GM19240 (cell line): Measurements from ENCODE around the gene KLK10.

ENCODE experiments used
- DNase-seq: peaks from one replicate; pipeline ENCODE4 v3.0.0; 2011; ENCODE audit warnings: low spot score; ENCODE audit not compliant: insufficient read length

The KLK10 gene, protein sequence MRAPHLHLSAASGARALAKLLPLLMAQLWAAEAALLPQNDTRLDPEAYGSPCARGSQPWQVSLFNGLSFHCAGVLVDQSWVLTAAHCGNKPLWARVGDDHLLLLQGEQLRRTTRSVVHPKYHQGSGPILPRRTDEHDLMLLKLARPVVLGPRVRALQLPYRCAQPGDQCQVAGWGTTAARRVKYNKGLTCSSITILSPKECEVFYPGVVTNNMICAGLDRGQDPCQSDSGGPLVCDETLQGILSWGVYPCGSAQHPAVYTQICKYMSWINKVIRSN

GRCh38 chr19:51019544-51019925, at the start of gene KLK10:
KLK10 (minus strand) TSS chr19:51019709; CDS start chr19:51019130, 579 bp downstream.
- DNase-seq: no peak

DNA sequence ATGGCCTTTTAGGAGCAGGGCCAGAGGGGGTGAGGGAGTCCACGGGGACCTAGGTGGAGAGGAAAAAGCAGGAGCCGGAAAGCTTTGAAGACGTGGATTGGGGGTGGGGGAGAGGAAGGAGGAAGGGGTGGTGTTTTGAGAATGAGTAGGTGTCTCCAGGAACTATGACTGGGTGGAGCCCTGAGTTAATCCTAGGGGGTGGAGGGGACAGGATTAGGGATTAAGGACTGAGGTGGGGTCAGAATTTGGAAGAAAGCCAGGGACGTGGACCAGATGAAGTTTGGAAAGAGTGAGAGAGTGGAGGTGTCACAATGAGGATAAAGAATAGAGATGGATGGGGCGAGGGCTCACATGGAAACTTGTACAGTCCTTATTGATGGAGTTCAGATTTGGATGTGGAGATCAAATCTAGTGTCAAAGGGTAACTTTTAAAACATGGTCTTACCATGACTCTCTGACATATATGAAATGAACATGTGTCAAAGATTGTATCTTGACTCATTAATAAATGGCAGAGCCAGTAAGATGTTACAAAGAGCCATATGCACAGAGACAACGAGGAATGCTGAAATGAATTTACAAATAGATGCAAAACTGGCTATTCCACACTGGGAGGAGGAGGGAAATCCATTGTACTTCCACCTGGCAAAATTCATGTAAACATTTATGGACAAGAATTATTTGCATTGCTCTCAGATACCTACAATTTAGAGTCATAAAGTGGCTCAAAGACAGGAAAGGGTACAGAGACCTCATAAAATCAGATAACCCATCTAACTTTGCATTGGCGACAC, 47.1 kb upstream of the KLK10 start:
- DNase-seq: no peak

DNA sequence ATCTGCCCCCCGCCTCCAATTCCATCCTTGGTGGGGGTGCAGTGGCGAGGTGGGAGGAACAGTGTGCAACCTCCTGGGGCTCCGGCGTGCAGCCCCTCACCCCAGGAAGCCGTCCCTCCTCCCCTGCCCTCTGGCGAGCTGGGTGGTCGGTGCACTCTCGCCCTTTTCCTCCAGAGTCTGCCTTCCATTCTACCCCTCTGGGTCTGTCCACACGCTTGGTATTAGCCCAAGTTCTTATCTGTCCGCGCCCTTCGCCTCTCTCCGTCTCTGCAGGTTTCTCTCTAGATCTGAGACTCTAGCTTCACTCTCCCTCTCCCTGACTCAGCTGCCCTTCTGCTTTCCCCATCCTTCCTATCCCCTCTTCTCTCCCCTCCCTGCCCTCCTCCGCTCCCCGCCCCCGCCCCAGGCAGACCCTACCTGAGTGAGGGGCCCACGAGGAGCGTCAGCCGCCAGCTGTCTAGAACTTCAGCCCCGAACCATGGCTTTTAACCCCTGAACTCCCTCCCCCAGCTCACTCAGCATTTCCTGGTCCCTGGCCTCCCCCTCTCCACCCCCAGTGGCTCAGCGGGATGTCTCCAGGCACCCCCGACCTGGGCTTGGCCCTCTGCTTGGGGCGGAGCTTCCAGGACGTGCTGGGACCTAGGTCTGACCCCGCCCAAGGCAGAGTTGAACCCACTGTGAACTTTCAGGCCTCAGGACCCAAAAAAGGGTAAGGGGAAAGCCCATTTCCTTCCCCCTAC, 45.9 kb upstream of the KLK10 start:
- no peak for DNase-seq

DNA sequence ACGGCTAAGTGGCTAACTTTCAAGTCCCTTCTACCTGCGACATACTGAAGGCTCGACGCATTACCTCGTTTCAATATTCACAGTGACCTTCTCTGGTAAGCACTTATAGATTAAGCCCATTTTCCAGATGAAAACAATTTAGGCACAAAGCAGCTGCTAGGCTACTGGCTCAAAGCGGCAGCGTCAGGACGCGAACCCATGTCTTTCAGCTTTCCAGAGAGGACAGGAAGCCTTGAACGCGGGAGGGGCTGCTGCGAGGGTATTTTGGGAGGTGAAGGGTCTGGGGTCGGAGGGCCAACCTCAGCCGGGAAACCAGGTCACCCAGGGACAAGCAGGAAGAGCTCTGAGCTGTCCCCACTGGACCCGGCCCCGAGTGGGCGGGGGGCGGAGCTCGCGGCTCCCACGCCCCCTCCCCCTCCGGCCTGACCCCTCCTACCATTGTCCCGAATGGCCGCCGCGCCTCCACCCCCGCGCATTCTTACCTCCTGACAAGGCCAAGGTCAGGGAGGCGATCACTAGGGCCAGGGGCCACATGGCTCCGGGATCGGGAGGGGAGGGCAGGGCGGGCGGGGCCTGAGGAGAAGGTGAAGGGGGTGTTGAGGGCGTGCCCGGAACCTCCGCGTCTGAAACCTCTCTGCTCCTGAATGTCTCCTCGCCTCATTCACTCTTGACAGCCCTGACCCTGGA, 45.2 kb upstream of the KLK10 start, which contains the start of gene KLK13:
Gene KLK13 (minus strand): TSS at position 559 of the 687 bp plus-strand sequence. CDS start 25 bp downstream, at position 534.
- DNase-seq: no peak

GRCh38 chr19:51063664-51064063, 44.2 kb upstream of the KLK10 start:
- no peak for DNase-seq

DNA sequence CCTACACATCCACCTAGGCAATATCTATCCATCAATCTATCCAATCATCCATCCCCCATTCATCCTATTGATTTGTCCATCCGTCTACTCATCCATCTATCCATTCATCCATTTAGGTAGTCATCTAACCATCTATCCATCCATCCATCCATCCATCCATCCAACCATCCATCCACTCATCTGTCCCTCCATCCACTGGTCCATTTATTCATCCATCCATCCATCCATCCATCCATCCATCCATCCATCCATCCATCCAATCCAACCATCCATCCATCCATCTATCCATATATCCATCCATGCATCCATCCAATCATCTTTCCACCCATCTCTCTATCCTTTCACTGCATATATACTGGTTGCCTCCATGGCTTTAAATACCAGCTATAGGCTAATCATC, 41.5 kb upstream of the KLK10 start:
- DNase-seq: no peak

DNA sequence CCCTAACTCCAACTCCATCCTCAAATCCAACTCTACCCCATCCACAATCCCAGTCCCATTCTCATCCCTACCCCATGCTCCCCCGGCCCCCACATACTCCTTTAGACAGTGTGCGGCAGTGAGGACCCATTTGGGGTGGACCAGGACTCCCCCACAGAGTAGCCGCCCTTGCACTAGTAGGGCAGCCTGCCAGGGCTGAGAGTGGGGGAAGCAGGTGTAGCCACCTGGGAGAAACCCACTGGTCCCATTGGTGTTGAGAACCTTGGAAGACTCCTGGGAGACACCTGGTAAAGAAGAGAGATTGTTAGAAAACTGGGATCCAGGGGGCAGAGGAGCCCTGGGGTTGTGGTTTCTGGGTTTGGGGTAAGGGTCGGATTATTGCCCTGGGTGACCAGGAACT, 40.8 kb upstream of the KLK10 start:
- no peak for DNase-seq

GRCh38 chr19:51059715-51060114, 40.2 kb upstream of the KLK10 start:
- no peak for DNase-seq

- DNase-seq: no peak
Measured at GRCh38 chr19:51055866-51056265, 36.4 kb upstream of the KLK10 start.

DNA sequence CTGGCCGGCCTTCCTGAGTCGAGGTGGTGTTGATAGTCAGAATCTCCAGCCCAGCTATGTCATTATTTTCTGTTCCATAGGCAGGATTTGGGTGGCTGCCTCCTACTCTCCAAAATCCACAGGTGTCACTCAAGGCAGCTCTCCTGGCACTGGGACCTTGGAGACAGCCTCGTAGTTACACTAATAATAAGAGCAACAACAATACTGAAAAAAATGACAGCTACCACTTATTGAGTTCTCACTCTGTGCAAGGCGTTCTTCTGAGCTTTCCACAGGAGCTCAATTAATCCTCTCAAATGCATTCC, 27.5 kb upstream of the KLK10 start:
- no peak for DNase-seq

DNA sequence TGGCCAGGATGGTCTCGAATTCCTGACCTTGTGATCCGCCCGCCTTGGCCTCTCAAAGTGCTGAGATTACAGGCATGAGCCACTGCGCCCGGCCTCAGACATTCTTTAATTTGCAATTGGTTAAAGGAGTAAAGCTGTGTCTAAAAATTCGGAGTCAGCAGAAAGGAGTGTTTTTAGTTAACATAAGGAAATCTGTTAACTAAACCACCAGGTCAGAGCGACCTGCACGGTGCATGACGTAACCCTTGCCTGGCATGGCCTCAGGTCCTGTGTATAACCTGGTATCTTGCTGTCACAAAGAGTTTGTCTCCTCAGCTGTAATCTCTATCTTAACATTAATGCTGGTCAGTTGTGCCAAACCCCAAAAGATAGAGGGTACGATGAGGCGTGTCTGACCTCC, 24.8 kb upstream of the KLK10 start:
- DNase-seq: no peak

DNA sequence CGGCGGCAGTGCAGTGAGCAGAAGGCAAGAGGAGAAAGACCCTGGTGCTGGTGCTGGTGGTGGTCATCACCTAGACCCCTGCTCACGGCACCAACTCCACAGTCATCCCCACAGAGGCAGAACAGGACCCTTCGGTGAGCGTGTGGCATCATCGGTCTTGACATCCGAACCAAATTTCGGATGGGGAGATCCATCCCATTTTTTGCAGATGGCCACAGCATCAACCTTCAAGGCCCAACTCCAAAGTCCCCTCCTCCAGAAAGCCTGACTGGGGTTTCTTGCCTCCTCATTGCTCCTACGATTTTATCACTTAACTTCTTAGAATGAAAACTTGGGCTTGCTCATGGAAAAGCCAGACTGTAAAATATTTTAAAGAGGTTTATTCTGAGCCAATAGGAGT, 24.0 kb upstream of the KLK10 start:
- DNase-seq: no peak

DNA sequence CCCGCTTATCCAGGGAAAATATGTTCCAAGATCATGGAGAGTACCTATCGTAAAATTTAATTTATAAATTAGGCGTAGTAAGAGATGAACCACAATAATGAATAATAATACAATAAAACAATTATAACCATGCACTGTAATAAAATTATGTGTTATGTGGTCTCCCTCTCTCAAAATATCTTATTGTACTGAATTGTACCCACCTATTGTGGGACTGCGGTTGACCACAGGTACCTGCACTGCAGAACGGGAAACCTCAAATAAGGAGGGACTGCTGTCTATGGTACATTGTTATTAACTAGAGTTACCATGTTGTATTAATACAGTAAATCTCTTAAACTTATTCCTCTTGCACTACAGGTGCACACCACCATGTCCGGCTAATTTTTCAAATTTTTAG, 20.6 kb upstream of the KLK10 start:
- no peak for DNase-seq

DNA sequence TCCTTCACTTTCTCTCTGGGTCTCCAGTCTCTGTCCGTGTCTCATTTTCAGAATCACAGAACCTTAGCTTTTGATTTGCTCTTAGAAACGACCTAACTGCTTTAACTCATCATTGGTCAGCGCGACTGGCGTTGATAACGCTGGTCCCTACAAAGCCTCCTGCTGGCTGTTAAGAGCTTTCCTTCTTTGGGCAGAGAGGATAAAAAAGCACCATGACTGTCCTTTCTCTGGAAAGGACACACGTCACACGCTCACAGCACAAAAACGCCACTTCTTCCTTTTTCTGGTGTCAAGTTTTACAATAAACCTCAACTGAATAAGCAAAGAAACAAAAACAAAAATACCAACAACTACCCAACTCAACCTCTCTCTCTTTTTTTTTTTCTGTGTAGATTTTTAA, 17.0 kb upstream of the KLK10 start:
- DNase-seq: no peak

DNA sequence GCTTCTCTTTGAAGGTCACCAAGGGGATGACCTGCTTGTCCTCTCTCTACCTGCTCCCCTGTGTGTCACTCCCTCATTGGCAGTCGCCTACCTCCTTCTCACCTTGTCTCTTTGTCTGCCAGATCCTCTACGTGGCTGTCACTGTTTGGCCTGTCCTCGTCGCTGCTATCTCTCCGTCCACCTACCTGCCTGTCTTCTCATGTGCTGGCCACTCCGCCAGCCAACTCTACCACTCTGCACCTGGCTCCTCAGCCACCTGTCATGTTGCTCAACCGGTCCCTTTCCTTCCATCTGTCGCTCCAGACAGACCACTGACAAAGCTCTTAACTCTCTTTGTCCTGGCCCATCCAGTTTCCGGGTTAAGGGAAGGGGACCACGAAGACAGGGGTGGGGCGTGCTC, 15.2 kb upstream of the KLK10 start, which contains the start of gene KLK12:
Gene KLK12 (minus strand): TSS at position 299 of the 400 bp plus-strand sequence. CDS start 381 bp downstream, outside the sequence.
- DNase-seq: no peak

GRCh38 chr19:51031880-51032225, 12.3 kb upstream of the KLK10 start:
- DNase-seq: no peak

DNA sequence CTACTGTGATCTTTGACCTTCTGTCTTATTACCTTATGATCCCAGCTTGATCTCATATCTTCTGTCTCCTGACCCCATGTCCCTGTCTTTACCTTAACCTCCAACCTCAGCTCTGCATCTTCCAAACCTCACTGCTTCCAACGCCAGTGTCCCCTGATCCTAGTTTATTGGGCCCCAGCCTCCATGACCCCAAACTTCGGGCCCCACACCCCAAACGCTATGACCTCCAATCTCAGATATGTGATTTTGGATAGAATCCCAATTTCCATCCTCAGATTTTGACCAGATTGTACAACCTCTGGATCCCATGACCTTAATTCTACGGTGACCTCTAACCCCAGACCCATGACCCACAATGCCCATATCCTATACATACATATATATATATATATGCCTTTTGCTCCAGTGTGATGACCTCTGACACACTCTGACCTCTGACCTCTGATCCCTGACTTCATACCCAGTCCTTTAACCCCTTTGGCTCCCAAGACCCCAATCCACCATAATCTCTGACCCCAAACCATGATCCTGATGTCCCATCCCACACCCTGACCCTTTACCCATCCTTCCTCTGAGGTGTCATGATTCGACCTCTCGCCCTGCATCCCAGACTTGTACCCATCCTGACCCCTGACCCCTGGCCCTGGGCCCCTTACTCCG, 11.8 kb upstream of the KLK10 start:
- DNase-seq: no peak

DNA sequence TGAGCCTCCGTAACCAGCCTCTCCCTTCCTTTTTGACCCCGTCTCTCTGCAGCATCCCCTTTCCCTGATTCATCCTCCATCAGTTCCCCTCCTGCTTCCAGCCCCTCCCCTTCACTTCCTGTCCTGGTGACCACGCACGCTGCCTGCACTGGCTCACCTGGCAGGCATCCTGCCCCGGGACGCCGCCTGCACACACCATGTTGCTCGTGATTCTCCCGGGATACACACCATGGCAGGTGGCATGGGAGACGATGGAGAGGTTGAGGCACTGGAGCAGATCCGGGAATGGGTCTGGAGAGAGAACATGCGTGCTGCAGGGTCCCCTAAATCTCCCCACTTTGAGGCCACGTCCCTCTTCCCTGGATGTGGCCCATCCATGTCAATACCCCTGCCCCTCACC, 11.1 kb upstream of the KLK10 start:
- DNase-seq: no peak

DNA sequence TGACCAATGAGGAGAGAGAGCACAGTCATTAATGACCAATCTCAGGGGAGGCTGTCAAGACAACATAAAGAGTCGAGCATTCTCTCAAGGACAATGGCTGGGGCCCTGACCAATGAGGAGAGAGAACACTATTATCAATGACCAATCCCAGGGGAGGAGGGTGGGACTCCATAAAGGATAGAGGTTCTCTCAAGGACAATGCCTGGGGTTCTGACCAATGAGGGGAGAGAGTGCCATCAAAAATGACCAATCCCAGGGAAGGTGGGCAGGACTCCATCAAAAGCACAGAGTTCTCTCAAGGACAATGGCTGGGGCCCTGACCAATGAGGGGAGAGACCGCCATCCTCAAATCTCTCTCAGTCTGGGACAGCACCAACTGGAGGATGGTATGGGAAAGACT, 10.2 kb upstream of the KLK10 start:
- DNase-seq: no peak

- DNase-seq: no peak
Measured at GRCh38 chr19:51027873-51028272, 8.4 kb upstream of the KLK10 start.

- DNase-seq: no peak
Measured at GRCh38 chr19:51027126-51027806, 7.8 kb upstream of the KLK10 start.
